Liver (tissue), 3 donors: ENCODE data around the gene C3orf18.

Experiments
- EGR1 ChIP-seq, 2 donors: IDR thresholded peaks; 2 replicates each; pipeline ENCODE4 v1.6.1; 2016 to 2018; ENCODE audit warnings: antibody characterized with exemption in 2 of 2, low read depth in 2 of 2
- JUND ChIP-seq, 2 donors: IDR thresholded peaks; 2 replicates each; pipeline ENCODE4 v1.6.1; 2016; ENCODE audit warnings: antibody characterized with exemption in 2 of 2
- RAD21 ChIP-seq, 2 donors: IDR thresholded peaks; 2 replicates each; pipeline ENCODE4 v1.6.1; 2016; ENCODE audit warnings: antibody characterized with exemption in 2 of 2, mild to moderate bottlenecking in 2 of 2
- YY1 ChIP-seq: IDR thresholded peaks from 2 replicates; pipeline ENCODE4 v1.6.1; 2016; ENCODE audit warnings: antibody characterized with exemption, mild to moderate bottlenecking
- TF ChIP-seq, protein P1 (sequence below): fragments of 150-350 bp; IDR thresholded peaks from 2 replicates; pipeline ENCODE4 v1.5.1; 2017; ENCODE audit warnings: improper control_type of control experiment, low read depth, low read length; ENCODE audit not compliant: missing input control
- donor health status: healthy.
- donor health status: healthy.

DNA sequence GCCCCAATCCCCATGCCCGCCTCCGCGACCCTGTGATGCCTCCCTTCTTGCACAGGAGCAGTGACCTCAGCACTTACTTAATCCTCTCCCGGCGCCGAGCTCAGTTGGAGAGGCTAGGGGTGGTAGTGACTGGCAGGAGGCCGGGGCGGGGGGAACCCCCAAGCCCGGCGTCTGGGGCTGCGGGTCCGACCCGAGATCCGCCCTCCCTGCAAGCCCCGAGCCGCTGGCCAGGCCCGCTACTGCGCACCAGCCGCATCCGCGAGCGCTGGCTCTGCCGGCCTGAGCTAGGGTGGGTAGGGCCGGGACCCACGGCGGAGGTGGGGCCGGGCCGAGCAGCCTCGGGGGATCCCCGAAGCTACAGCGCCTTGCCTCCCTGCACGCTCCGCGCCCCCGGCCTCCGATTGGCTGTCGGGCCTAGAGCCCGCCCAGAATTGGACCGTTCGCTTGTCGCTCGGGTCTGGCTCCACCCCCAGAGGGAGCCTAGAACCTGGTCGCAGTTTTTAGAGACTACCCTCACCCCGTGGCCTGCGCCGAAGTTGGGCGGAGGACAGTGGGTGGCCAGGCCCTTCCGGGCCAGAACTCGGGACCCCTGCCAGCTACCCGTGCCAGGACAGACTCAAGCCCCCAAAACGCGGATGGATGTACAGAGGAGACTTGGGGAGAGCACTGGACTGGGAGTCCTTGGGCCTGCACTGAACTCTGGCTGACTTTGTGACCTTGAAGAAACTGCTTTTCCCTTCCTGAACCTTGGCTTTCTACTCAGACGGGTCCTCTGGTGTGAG is at the start of gene C3orf18:
- TF ChIP-seq, protein P1, sequence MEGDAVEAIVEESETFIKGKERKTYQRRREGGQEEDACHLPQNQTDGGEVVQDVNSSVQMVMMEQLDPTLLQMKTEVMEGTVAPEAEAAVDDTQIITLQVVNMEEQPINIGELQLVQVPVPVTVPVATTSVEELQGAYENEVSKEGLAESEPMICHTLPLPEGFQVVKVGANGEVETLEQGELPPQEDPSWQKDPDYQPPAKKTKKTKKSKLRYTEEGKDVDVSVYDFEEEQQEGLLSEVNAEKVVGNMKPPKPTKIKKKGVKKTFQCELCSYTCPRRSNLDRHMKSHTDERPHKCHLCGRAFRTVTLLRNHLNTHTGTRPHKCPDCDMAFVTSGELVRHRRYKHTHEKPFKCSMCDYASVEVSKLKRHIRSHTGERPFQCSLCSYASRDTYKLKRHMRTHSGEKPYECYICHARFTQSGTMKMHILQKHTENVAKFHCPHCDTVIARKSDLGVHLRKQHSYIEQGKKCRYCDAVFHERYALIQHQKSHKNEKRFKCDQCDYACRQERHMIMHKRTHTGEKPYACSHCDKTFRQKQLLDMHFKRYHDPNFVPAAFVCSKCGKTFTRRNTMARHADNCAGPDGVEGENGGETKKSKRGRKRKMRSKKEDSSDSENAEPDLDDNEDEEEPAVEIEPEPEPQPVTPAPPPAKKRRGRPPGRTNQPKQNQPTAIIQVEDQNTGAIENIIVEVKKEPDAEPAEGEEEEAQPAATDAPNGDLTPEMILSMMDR, result no peak
- TF ChIP-seq YY1 (no peak), JUND (IDR thresholded peaks at IDR 0.05) (no peak), RAD21 (IDR thresholded peaks at IDR 0.05) (no peak), EGR1 (IDR thresholded peaks at IDR 0.05; ENCODE audit: low read depth in 2 of 2) (no peak)
